ENCODE data around the gene PSMA3.
A peak's percentile ranks its signal among the peaks of the same experiment; 100 is the strongest.

The PSMA3 gene

DNA sequence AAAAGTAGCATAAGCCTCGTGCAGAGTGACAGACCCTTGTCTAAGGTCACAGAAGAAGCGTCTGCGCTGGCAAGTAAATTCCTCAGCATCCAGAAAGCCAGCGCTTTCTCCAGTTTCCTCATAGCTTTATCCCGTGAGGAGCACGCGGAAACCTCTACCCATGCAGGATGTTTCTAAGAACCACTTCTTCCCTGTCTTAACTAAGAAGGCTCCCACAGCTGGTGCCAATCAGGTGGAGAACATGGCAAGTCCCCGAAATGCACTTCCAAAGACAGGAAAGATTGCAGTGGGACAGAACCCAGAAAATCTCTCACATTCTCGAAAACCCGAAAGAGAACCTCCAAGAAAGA lies 52.7 kb downstream of the PSMA3 start:
- DNase-seq: no peak
- in situ Hi-C loops (cut with MboI; ENCODE audit: low pct_unique_long_range_greater_than_20kb, low sequenced_read_pairs): no loop called here

DNA sequence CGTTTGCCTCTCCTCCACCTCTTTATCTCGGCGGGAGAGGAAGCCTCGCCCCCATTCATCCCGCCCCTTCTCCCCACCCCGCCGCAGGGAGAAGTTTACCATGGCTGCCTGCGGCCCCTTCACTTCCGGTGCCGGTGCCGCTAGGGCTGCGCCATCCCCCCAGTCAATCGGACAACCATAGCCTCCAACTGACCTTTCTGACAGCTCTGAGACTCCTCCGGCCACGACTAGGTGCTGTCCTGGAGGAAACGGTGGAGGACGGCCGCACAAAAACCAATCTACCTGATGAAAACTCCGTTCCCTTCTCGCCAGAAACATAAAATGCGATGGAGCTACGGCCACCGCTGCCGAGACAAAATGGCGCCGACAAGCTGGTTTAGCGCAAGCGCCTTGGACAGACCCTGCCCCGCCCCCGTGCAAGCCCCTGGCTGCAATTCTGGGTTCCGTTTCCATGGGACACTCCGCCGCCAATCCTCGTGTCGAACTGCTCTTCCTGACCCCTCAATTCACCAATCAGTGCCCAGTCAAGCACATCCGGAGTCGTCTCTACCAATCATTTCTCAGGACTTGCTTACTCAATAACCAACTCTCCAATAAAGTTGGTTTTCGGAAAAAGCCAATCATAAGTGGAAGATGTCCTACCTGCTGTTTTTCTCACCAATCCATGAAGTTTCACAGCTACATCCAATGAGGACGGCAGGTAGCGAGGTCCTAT lies 53.3 kb downstream of the PSMA3 start:
- DNase-seq: peak; percentile 100
- in situ Hi-C loops (cut with MboI; ENCODE audit: low pct_unique_long_range_greater_than_20kb, low sequenced_read_pairs): no loop called here

DNA sequence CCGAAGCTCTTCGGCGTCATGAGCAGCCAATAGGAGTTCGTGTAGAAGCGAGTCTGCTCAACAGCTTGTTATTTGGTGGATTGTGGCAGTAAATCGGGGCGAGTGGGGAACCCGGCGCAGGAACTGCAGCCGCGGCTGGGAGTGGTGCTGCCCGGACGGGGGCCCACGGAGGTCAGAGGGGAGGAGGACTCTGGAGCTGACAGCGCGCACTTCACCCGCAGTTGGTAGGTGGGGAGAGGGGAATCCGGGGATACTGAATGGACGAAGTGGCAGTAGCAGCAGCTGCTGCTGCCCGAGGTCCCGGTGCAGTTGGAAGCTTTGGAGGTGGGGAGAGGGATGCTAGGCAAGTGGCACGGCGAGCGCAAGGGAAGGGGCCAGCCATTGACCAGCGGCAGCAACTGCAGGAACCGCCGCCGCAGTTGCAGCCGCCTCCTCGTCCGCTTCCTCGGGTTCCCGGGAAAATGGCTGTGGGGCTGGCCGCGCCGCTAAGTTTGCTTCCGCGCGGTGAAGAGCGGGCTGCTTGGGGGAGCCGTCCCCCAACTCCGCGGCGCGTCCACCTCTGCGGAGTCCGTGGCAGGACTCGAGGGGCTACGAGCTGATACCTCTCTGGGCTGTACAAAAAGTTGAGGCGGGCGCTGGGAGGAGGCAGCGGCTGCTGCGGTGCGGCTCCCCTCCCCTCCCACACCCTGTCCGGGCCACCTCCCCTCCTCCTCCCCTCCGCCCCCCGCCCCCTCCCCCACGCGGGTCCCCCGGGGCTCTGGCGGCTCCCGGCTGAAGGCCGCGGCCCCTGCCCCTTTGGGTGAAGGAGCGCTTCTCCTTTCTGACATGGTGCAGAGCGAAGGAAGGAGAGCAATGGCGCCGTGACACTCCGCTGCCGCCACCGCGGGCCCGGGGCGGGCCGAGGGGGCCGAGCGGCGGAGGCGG lies 54.1 kb downstream of the PSMA3 start, which contains the start of gene ARID4A:
Gene ARID4A, plus strand, starts transcription at position 79 of the 924 bp plus-strand sequence. CDS start 1,300 bp downstream, outside the sequence.
- DNase-seq: peak; percentile 12
- in situ Hi-C loops (cut with MboI; ENCODE audit: low pct_unique_long_range_greater_than_20kb, low sequenced_read_pairs): no loop called here

DNA sequence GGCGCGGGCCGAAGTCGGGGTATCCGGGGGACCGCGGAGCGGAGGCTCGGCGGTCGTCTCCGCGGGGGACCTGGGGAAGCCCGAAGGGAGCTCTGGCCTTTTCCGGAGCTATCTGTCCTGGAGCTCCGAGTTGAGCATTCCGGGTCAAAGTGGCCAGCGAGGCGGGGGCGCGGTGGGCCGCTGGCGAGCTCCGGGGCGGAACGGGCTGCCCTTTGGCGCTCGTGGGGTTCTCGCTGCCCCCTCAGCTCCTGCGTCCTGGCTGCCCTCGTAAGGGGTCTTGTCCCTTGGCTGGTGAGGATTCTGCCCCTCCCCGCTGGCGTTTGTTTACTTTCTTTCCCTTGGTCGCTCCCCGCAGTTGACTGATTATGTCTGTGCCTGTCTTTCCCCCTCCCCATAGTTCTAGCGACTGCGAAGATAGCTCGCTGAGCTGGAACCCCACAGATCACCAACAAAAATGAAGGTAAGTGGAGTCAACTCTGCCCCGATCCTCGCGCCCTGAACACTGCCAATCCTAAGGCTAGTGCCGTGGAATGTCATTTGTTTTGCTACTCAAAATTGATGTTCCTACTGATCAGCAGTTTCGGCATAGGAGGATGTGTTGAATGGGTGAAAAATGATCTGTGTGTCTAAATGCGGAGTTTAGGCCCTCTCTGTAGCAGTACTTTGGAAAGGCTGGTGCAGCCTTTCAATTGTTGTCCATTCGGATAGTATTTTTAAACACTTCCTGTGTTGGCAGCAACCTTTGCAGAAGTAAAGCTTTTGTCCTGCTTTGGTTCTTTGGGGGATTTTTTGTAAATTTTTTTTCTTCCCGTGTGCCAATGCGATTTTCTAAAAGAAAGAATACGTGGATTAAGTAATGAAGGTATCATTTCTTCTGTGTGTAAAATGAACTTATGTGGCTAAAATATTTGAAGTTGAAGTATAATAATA lies 55.0 kb downstream of the PSMA3 start:
- in situ Hi-C loops (cut with MboI; ENCODE audit: low pct_unique_long_range_greater_than_20kb, low sequenced_read_pairs): no loop called here
- DNase-seq: peak; percentile 48

DNA sequence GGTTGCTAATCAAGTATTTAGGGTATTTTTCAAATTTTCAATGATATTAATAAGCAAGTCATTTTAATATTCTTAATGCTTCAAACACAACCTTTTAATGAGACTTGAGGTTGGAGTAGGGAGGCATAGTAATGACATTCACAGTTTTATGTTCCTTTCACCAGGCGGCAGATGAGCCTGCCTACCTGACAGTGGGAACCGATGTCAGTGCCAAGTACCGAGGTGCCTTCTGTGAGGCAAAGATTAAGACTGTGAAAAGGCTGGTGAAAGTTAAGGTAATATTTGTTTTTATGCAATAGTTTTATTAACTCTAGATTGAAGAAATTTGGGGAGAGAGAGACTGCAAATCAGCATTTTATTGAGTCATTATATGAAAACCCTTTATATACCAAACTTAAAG lies 56.8 kb downstream of the PSMA3 start:
- in situ Hi-C loops (cut with MboI; ENCODE audit: low pct_unique_long_range_greater_than_20kb, low sequenced_read_pairs): no loop called here

DNA sequence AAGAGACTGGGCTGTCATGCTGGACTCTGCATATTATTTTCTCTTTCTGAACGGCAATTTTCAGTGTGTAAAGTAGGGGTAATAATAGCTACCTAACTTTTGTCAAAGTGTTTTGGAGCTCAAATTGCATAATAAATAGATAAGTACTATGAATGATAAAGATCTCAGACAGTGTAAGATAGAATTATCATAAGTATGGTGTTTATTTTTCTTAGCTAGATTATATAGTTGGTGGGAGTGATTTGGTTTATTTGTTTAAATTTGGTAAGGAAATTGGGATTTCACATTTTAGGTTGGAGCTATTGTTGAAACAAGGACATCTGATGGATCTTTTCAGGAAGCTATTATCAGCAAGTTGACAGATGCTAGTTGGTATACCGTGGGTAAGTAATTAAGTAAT lies 61.1 kb downstream of the PSMA3 start:
- DNase-seq: no peak
- in situ Hi-C loops (cut with MboI; ENCODE audit: low pct_unique_long_range_greater_than_20kb, low sequenced_read_pairs): no loop called here

More for the DNA sequence above, 56.8 kb downstream of the PSMA3 start:
- no peak for DNase-seq

DNA sequence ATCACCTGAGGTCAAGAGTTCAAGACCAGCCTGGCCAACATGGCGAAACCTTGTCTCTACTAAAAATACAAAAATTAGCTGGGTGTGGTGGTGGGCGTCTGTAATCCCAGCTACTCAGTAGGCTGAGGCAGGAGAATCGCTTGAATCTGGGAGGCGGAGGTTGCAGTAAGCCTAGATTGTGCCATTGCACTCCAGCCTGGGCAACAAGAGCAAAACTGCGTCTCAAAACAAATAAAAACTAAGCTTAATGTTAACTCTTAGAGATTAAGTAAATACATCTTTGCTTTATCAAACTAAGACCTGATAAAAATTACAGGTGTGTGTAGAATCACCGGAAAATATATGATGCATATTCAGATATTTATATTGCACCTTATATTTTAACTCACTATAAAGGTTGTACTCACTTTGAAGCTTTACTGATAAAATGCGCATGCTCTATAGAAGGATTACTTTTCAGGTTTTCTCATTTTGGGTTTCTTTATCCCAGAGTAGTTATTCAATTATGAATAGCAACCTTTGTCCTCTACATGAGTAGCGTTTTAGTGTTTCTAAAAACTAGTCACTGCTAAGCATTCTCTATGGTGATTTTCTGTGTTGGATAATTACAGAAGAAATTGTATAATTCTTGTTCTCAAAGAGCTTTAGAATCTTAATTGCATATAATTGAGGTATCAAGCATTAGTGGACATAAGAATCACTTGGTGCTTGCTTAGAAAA lies 63.1 kb downstream of the PSMA3 start:
- in situ Hi-C loops (cut with MboI; ENCODE audit: low pct_unique_long_range_greater_than_20kb, low sequenced_read_pairs): no loop called here
- DNase-seq: no peak

DNA sequence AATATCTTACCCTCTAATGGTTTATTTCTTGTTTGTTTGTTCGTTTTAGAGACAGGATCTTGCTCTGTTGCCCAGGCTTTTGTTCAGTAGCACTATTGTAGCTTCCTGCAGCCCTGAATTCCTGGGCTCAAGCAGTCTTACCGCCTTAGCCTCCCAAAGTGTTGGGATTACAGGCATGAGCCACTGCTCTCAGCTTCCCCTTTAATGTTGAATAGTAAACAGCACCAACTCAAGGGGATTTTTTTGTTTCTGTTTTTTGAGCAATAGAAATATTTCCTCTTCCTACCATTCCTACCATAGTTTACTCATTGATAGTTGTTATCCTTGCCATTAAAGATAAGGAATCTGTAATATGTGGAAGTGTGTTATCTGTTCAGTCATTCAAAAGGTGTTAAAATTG lies 64.4 kb downstream of the PSMA3 start:
- DNase-seq: no peak
- in situ Hi-C loops (cut with MboI; ENCODE audit: low pct_unique_long_range_greater_than_20kb, low sequenced_read_pairs): no loop called here

DNA sequence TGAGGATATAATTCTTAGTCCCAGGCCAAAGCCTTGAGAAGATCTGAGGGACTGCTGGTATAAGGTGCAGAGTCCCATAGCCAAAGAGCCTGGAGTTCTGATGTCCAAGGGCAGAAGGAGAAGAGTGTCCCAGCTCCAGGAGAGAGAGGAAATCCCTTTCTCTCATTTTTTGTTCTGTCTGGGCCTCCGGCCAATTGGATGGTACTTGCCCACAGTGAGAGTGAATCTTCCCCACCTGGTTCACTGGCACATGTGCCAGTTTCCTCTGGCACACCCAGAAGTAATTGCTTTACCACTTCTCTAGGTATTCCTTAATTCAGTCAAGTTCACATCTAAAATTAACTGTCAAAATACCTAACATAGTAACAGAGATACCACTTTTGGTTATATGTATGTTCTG lies 69.1 kb downstream of the PSMA3 start:
- in situ Hi-C loops (cut with MboI; ENCODE audit: low pct_unique_long_range_greater_than_20kb, low sequenced_read_pairs): no loop called here
- DNase-seq: no peak

DNA sequence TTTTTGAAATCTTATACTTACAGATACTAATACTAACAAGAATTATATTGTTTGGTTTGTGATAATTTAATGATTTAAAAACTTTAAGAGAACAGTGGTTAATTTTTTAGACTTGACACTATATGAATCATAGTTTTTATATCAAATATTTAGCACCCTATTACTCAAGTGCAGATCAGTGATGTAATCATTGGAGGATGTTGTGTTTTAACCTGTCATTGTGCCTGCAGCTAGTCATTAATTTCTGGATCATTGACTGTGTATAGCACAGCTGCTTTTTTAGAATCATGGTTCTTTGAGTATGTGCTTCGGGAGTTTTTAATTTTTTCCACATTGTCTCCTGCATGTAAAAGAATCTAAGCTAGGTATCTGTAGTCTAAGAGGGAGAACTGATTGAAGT lies 71.0 kb downstream of the PSMA3 start:
- in situ Hi-C loops (cut with MboI; ENCODE audit: low pct_unique_long_range_greater_than_20kb, low sequenced_read_pairs): no loop called here
- no peak for DNase-seq
